K562 (cell line): ENCODE measurements around the gene GCDH. TPM values are rescaled to one million over a fixed set of nuclear protein-coding genes. Genes with fewer than 3 reads are reported as not detected.

Experiments
- CCAR2 ChIP-seq: fragments of 200-400 bp; formaldehyde crosslinking; IDR thresholded peaks from 2 replicates; pipeline ENCODE4 v1.6.1; 2017; ENCODE audit warnings: mild to moderate bottlenecking, low read depth, low read length
- FOXK1 ChIP-seq: sonication (generic); formaldehyde crosslinking; IDR thresholded peaks from 2 replicates; pipeline ENCODE4 v1.8.0; 2022; ENCODE audit warnings: missing genetic modification reagents, mild to moderate bottlenecking, borderline replicate concordance
- MYBL2 ChIP-seq, 2 experiments: fragments of 450-650 bp in 1 of 2; sonication (generic) in 1 of 2; formaldehyde crosslinking in 1 of 2; IDR thresholded peaks; 2 replicates each; pipeline versions ENCODE4 v1.6.1 to v1.8.1; 2017 to 2022; ENCODE audit warnings: borderline replicate concordance in 1 of 2, inconsistent platforms in 1 of 2, low read depth in 1 of 2, mild to moderate bottlenecking in 1 of 2, missing genetic modification reagents in 1 of 2, moderate library complexity in 1 of 2
- NONO ChIP-seq, 2 experiments: fragments of 200-400 bp in 1 of 2; fragments of 450-650 bp in 1 of 2; formaldehyde crosslinking in 1 of 2; IDR thresholded peaks; 2 replicates each; pipeline ENCODE4 v1.6.1; 2017; ENCODE audit warnings: low read depth in 2 of 2, mild to moderate bottlenecking in 2 of 2, moderate library complexity in 2 of 2, low read length in 1 of 2
- PHF20 ChIP-seq: fragments of 450-650 bp; IDR thresholded peaks from 2 replicates; pipeline ENCODE4 v1.6.1; 2018; ENCODE audit not compliant: partially characterized antibody
- POLR2AphosphoS5 ChIP-seq: IDR thresholded peaks from 2 replicates; pipeline ENCODE4 v1.6.1; 2011; ENCODE audit warnings: mild to moderate bottlenecking, low read depth, low read length, moderate library complexity; ENCODE audit not compliant: control insufficient read depth, insufficient read depth
- POLR2B ChIP-seq: fragments of 450-650 bp; IDR thresholded peaks from 2 replicates; pipeline ENCODE4 v1.6.1; 2018; ENCODE audit warnings: low read depth; ENCODE audit not compliant: partially characterized antibody
- POLR2H ChIP-seq: IDR thresholded peaks from 2 replicates; pipeline ENCODE4 v1.6.1; 2016; ENCODE audit warnings: missing genetic modification characterization, low read depth, mild to moderate bottlenecking, control low read depth, missing compliant biosample characterization, moderate library complexity
- POLR3G ChIP-seq: IDR thresholded peaks from 2 replicates; pipeline ENCODE4 v1.6.1; 2011; ENCODE audit not compliant: insufficient read length, insufficient replicate concordance; ENCODE audit errors: extremely low read depth
- SRSF1 ChIP-seq: fragments of 200-400 bp; formaldehyde crosslinking; IDR thresholded peaks from 2 replicates; pipeline ENCODE4 v1.6.1; 2017; ENCODE audit warnings: mild to moderate bottlenecking, low read depth, low read length, moderate library complexity
- ZNF146 ChIP-seq: IDR thresholded peaks from one replicate; pipeline ENCODE4 v1.6.1; 2018; ENCODE audit warnings: missing compliant biosample characterization; ENCODE audit not compliant: unreplicated experiment
- ZNF212 ChIP-seq: fragments of 450-650 bp; formaldehyde crosslinking; IDR thresholded peaks from 2 replicates; pipeline ENCODE4 v1.4.0; 2020; ENCODE audit warnings: mild to moderate bottlenecking
- ZNF316 ChIP-seq: fragments of 450-650 bp; IDR thresholded peaks from 2 replicates; pipeline ENCODE4 v1.6.1; 2016
- ZNF408 ChIP-seq: fragments of 250-450 bp; sonication (Bioruptor Pico); IDR thresholded peaks from 2 replicates; pipeline ENCODE4 v1.4.0; 2020; ENCODE audit warnings: low read depth, mild to moderate bottlenecking, moderate library complexity
- ZNF561 ChIP-seq: fragments of 450-650 bp; formaldehyde crosslinking; conservative IDR thresholded peaks from 2 replicates; pipeline ENCODE4 v1.4.0; 2020; ENCODE audit warnings: mild to moderate bottlenecking, moderate library complexity
- ZNF589 ChIP-seq: fragments of 200-800 bp; sonication (Bioruptor generic); IDR thresholded peaks from 2 replicates; pipeline ENCODE4 v1.6.1; 2016; ENCODE audit warnings: low read depth, missing genetic modification characterization, missing compliant biosample characterization
- ZNF778 ChIP-seq: fragments of 450-650 bp; formaldehyde crosslinking; IDR thresholded peaks from 2 replicates; pipeline ENCODE4 v1.4.0; 2020; ENCODE audit warnings: mild to moderate bottlenecking, moderate library complexity
- ZNF830 ChIP-seq: fragments of 250-450 bp; sonication (Bioruptor Pico); IDR thresholded peaks from 2 replicates; pipeline ENCODE4 v1.5.0; 2021; ENCODE audit warnings: mild to moderate bottlenecking
- polyA plus RNA-seq, 8 experiments: library from polyadenylated mRNA; depleted of rRNA in 4 of 8; stranded (reverse) in 5 of 8; unstranded in 3 of 8; fragments of >200 nt; fragmentation: Nextera tagmentation in 2 of 8; fragmentation: Illumina TruSeq in 1 of 8; extraction: Ambion mirVana in 2 of 8; extraction: Trizol in 1 of 8; gene quantifications; 2 replicates each; pipeline versions ENCODE4 v1.2.1 to v1.2.3, GENCODE V29; 2011 to 2014; ENCODE audit warnings: inconsistent platforms in 1 of 8, missing spikeins in 1 of 8
- total RNA-seq, 7 experiments: library from RNA; depleted of rRNA in 6 of 7; stranded (reverse); fragments of >200 nt in 6 of 7; fragmentation: Illumina TruSeq in 2 of 7; extraction: Trizol in 2 of 7; gene quantifications; 2 replicates each; pipeline versions ENCODE4 v1.2.1 to v1.2.3, GENCODE V29; 2011 to 2021; ENCODE audit warnings: low replicate concordance in 1 of 7
- TF ChIP-seq, protein P1 (sequence below): fragments of 450-650 bp; IDR thresholded peaks from 2 replicates; pipeline ENCODE4 v1.6.1; 2018; ENCODE audit not compliant: partially characterized antibody
- TF ChIP-seq, protein P2 (sequence below), 2 experiments: fragments of 450-650 bp; IDR thresholded peaks; 2 replicates each; pipeline ENCODE4 v1.6.1; 2016
- TF ChIP-seq, protein P3 (sequence below): fragments of 450-650 bp; formaldehyde crosslinking; IDR thresholded peaks from 2 replicates; pipeline ENCODE4 v1.4.0; 2020; ENCODE audit warnings: mild to moderate bottlenecking, moderate library complexity

The GCDH gene
- total and polyA plus RNA-seq, 9 of the 15 experiments (the other 6 are each of a cell fraction or from before 2014, with no cell fraction given), result 2.9 to 50.8 (median 19.1) TPM

DNA sequence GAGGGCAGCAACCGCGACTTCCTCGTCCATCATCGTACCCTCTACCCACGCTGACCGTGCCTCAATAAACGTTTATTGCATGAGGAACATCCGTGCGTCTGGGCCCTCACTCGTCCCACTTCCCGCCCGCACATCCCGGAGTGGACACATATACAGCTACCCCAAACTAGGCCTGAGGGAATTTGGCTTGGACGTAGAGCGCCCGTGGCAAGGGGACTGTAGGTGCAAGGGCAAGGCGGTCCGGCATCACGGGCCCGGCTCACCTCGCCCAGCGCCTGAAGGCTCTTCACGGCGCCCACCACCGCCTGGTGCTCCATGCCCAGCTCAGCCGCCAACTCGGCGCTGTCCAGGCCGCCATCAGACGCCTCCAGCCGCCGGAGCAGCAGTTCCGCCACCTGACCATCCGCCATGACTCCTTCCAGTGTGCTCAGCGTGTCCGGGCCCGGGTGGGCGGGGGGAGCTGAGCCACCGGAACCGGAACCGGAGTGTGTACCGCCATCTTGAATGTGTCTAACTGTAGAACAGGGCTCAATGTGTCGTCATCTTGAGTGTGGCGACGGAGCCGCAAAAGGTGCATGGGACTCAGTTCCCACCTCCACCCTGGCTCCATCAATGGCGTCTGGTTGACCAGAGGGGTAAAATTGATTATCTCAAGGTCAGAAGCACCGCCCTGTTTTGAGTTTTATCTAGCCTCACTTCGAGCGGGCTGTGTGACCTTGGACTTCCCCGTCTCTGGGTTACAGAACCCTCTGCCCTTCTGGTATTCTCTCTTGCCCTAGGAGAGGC, 42.5 kb downstream of the GCDH start, which contains the start of gene FARSA (continued):
- TF ChIP-seq ZNF830 (CRISPR knock-in tag) (0 out of 2 replicates have a peak, but pooled peaks have one; percentile 13), ZNF408 (CRISPR knock-in tag) (no peak), ZNF778 (CRISPR knock-in tag) (no peak), ZNF316 (no peak), ZNF212 (no peak), POLR2H (tag) (peak; percentile 72), POLR3G (no peak), POLR2B (peak; percentile 81), ZNF589 (CRISPR knock-in tag) (0 out of 2 replicates have a peak, but pooled peaks have one; percentile 53), FOXK1 (CRISPR knock-in tag) (peak; percentile 8; the same call in 1 of the 2 replicates), POLR2AphosphoS5 (peak; percentile 89), NONO (IDR thresholded peaks at IDR 0.05; ENCODE audit: low read depth in 2 of 2, low read length in 1 of 2) (no peak; a peak in 1 of 4 replicates), ZNF561 (CRISPR knock-in tag) (no peak), CCAR2 (no peak), ZNF146 (no peak), PHF20 (peak; percentile 64), SRSF1 (no peak), MYBL2 (IDR thresholded peaks at IDR 0.05; ENCODE audit: low read depth) (no peak), MYBL2 (CRISPR knock-in tag; IDR thresholded peaks at IDR 0.05; ENCODE audit: borderline replicate concordance) (no peak)
- TF ChIP-seq, protein P1, sequence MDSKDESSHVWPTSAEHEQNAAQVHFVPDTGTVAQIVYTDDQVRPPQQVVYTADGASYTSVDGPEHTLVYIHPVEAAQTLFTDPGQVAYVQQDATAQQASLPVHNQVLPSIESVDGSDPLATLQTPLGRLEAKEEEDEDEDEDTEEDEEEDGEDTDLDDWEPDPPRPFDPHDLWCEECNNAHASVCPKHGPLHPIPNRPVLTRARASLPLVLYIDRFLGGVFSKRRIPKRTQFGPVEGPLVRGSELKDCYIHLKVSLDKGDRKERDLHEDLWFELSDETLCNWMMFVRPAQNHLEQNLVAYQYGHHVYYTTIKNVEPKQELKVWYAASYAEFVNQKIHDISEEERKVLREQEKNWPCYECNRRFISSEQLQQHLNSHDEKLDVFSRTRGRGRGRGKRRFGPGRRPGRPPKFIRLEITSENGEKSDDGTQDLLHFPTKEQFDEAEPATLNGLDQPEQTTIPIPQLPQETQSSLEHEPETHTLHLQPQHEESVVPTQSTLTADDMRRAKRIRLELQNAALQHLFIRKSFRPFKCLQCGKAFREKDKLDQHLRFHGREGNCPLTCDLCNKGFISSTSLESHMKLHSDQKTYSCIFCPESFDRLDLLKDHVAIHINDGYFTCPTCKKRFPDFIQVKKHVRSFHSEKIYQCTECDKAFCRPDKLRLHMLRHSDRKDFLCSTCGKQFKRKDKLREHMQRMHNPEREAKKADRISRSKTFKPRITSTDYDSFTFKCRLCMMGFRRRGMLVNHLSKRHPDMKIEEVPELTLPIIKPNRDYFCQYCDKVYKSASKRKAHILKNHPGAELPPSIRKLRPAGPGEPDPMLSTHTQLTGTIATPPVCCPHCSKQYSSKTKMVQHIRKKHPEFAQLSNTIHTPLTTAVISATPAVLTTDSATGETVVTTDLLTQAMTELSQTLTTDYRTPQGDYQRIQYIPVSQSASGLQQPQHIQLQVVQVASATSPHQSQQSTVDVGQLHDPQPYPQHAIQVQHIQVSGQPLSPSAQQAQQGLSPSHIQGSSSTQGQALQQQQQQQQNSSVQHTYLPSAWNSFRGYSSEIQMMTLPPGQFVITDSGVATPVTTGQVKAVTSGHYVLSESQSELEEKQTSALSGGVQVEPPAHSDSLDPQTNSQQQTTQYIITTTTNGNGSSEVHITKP, result no peak
- TF ChIP-seq, protein P2, sequence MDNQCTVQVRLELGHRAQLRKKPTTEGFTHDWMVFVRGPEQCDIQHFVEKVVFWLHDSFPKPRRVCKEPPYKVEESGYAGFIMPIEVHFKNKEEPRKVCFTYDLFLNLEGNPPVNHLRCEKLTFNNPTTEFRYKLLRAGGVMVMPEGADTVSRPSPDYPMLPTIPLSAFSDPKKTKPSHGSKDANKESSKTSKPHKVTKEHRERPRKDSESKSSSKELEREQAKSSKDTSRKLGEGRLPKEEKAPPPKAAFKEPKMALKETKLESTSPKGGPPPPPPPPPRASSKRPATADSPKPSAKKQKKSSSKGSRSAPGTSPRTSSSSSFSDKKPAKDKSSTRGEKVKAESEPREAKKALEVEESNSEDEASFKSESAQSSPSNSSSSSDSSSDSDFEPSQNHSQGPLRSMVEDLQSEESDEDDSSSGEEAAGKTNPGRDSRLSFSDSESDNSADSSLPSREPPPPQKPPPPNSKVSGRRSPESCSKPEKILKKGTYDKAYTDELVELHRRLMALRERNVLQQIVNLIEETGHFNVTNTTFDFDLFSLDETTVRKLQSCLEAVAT (IDR thresholded peaks at IDR 0.05), result no peak
- TF ChIP-seq, protein P3, sequence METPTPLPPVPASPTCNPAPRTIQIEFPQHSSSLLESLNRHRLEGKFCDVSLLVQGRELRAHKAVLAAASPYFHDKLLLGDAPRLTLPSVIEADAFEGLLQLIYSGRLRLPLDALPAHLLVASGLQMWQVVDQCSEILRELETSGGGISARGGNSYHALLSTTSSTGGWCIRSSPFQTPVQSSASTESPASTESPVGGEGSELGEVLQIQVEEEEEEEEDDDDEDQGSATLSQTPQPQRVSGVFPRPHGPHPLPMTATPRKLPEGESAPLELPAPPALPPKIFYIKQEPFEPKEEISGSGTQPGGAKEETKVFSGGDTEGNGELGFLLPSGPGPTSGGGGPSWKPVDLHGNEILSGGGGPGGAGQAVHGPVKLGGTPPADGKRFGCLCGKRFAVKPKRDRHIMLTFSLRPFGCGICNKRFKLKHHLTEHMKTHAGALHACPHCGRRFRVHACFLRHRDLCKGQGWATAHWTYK (CRISPR knock-in tag), result no peak
